ENCODE data around the gene RYR1.
"Not testable (repeated sequence)": the region's sequence is repeated elsewhere in the genome, so short reads cannot be mapped to it uniquely, and the experiment has no call there.

RYR1 gene

GRCh38 chr19:38399537-38399936 is 34.0 kb upstream of the RYR1 start:
- no peak for DNase-seq (ENCODE audit: low read depth, low spot score)

GRCh38 chr19:38400361-38400760 is 33.1 kb upstream of the RYR1 start:
- DNase-seq (ENCODE audit: low read depth, low spot score), result no peak

- DNase-seq (ENCODE audit: low read depth, low spot score), result no peak
Measured at GRCh38 chr19:38401148-38401547, 32.3 kb upstream of the RYR1 start.

- no peak for DNase-seq (ENCODE audit: low read depth, low spot score)
Measured at GRCh38 chr19:38402623-38402966, 30.9 kb upstream of the RYR1 start.

GRCh38 chr19:38402967-38403674 is 30.4 kb upstream of the RYR1 start, which contains the start of gene FAM98C:
TSS of gene FAM98C (plus strand) at chr19:38403093. CDS start at chr19:38403154, 61 bp downstream.
- DNase-seq (ENCODE audit: low read depth, low spot score), result peak; percentile 83

GRCh38 chr19:38404858-38405257 is 28.6 kb upstream of the RYR1 start:
- no peak for DNase-seq (ENCODE audit: low read depth, low spot score)

- no peak for DNase-seq (ENCODE audit: low read depth, low spot score)
Measured at GRCh38 chr19:38405276-38405675, 28.2 kb upstream of the RYR1 start.

- DNase-seq (ENCODE audit: low read depth, low spot score), result no peak
Measured at GRCh38 chr19:38409631-38410133, 23.8 kb upstream of the RYR1 start.

- DNase-seq (ENCODE audit: low read depth, low spot score), result not testable (repeated sequence)
Measured at GRCh38 chr19:38410407-38410806, 23.1 kb upstream of the RYR1 start.

GRCh38 chr19:38411041-38411712 is 22.3 kb upstream of the RYR1 start:
- DNase-seq (ENCODE audit: low read depth, low spot score), result no peak

GRCh38 chr19:38411898-38412297 is 21.6 kb upstream of the RYR1 start:
- not testable (repeated sequence) for DNase-seq (ENCODE audit: low read depth, low spot score)

GRCh38 chr19:38412491-38412890 is 21.0 kb upstream of the RYR1 start:
- no peak for DNase-seq (ENCODE audit: low read depth, low spot score)

- DNase-seq (ENCODE audit: low read depth, low spot score), result no peak
Measured at GRCh38 chr19:38412961-38413360, 20.5 kb upstream of the RYR1 start.

GRCh38 chr19:38413416-38413815 is 20.1 kb upstream of the RYR1 start:
- DNase-seq (ENCODE audit: low read depth, low spot score), result no peak

GRCh38 chr19:38417146-38417543 is 16.3 kb upstream of the RYR1 start:
- no peak for DNase-seq (ENCODE audit: low read depth, low spot score)

GRCh38 chr19:38417544-38418506 is 15.7 kb upstream of the RYR1 start:
- no peak for DNase-seq (ENCODE audit: low read depth, low spot score)

GRCh38 chr19:38420935-38421334 is 12.6 kb upstream of the RYR1 start:
- DNase-seq (ENCODE audit: low read depth, low spot score), result no peak

GRCh38 chr19:38421856-38422255 is 11.6 kb upstream of the RYR1 start:
- DNase-seq (ENCODE audit: low read depth, low spot score), result no peak

- DNase-seq (ENCODE audit: low read depth, low spot score), result no peak
Measured at GRCh38 chr19:38422438-38422837, 11.1 kb upstream of the RYR1 start.

- no peak for DNase-seq (ENCODE audit: low read depth, low spot score)
Measured at GRCh38 chr19:38424272-38424671, 9.2 kb upstream of the RYR1 start.

GRCh38 chr19:38425222-38425809 is 8.2 kb upstream of the RYR1 start:
- DNase-seq (ENCODE audit: low read depth, low spot score), result no peak
